Left ventricle myocardium inferior (tissue), 1 donor: ENCODE results near the gene CPNE8. TPM values are rescaled to one million over a fixed set of nuclear protein-coding genes. Genes with fewer than 3 reads are reported as not detected.

Source experiments
- DNase-seq: peaks from one replicate; pipeline ENCODE4 v3.0.0-alpha.2; 2020
- H3K27ac ChIP-seq: fragments of 200-600 bp; replicated peaks from 2 replicates; pipeline ENCODE4 v1.8.0; 2021
- H3K27me3 ChIP-seq: fragments of 200-600 bp; 2 replicates; pipeline ENCODE4 v1.8.0; 2021; ENCODE audit warnings: low read depth
- H3K36me3 ChIP-seq: fragments of 200-600 bp; 2 replicates; pipeline ENCODE4 v1.8.0; 2021
- H3K4me1 ChIP-seq: fragments of 200-600 bp; 2 replicates; pipeline ENCODE4 v1.8.0; 2021
- H3K4me3 ChIP-seq: fragments of 200-600 bp; 2 replicates; pipeline ENCODE4 v1.8.0; 2021; ENCODE audit warnings: mild to moderate bottlenecking, moderate library complexity
- H3K9me3 ChIP-seq: fragments of 200-600 bp; replicated peaks from 2 replicates; pipeline ENCODE4 v1.8.0; 2021
- CTCF ChIP-seq: fragments of 200-600 bp; IDR thresholded peaks from 2 replicates; pipeline ENCODE4 v1.8.0; 2021; ENCODE audit warnings: antibody characterized with exemption, mild to moderate bottlenecking, borderline replicate concordance
- intact Hi-C: fragments of 100-400 bp; cut with micrococcal nuclease; formaldehyde crosslinking; loops from one replicate; pipeline ENCODE4 v1.11.0; 2022
- total RNA-seq: library from RNA; stranded (reverse); fragmentation: NEBNext Ultra II Directional; extraction: Animal tissue kit (Norgen Biotek cat#: 25700); gene quantifications from one replicate; pipeline ENCODE4 v1.2.1, GENCODE V29; 2021
- donor health status: DM: no; HTN: yes; CAD: no; lungs with severe emphysema.

Gene CPNE8
- total RNA-seq, 1 donor from 2014 or later, result 7.2 TPM

GRCh38 chr12:38732761-38733160 is 172.6 kb downstream of the CPNE8 start:
- H3K9me3 ChIP-seq, result no peaks in the 10 kb centered on the region
- intact Hi-C loops, result no loop called here
- no peak overlapping the region for H3K4me3 ChIP-seq
- no peak for DNase-seq
- no peak for TF ChIP-seq CTCF
- no peaks in the 10 kb centered on the region for H3K27me3 ChIP-seq
- H3K36me3 ChIP-seq, result no peaks in the 10 kb centered on the region
- no peak overlapping the region for H3K27ac ChIP-seq
- no peaks in the 10 kb centered on the region for H3K4me1 ChIP-seq

- Histone ChIP-seq H3K36me3 (peaks cover 3% of the 10 kb centered on the region), H3K4me3 (no peak overlapping the region), H3K9me3 (no peaks in the 10 kb centered on the region), H3K27ac (no peak overlapping the region), H3K27me3 (no peaks in the 10 kb centered on the region), H3K4me1 (no peaks in the 10 kb centered on the region)
- intact Hi-C loops, result no loop called here
- no peak for DNase-seq
- TF ChIP-seq CTCF, result no peak
These were observed 176.5 kb downstream of the CPNE8 start for GRCh38 chr12:38728894-38729293.

- H3K36me3 ChIP-seq, result peaks cover 30% of the 10 kb centered on the region
- no peak overlapping the region for H3K4me3 ChIP-seq
- intact Hi-C loops, result no loop called here
- H3K27me3 ChIP-seq, result no peaks in the 10 kb centered on the region
- no peak overlapping the region for H3K27ac ChIP-seq
- peaks cover 10% of the 10 kb centered on the region for H3K9me3 ChIP-seq
- DNase-seq, result no peak
- H3K4me1 ChIP-seq, result no peaks in the 10 kb centered on the region
- no peak for TF ChIP-seq CTCF
These were observed 183.7 kb downstream of the CPNE8 start for GRCh38 chr12:38721611-38722252.

GRCh38 chr12:38720661-38721060 is 184.7 kb downstream of the CPNE8 start:
- Histone ChIP-seq H3K9me3 (peaks cover 18% of the 10 kb centered on the region), H3K27me3 (no peaks in the 10 kb centered on the region), H3K4me3 (no peak overlapping the region), H3K27ac (no peak overlapping the region), H3K36me3 (peaks cover 29% of the 10 kb centered on the region), H3K4me1 (no peaks in the 10 kb centered on the region)
- no peak for TF ChIP-seq CTCF
- DNase-seq, result no peak
- intact Hi-C loops, result no loop called here

- TF ChIP-seq CTCF, result no peak
- intact Hi-C loops, result no loop called here
- H3K27me3 ChIP-seq, result no peaks in the 10 kb centered on the region
These were observed 192.1 kb downstream of the CPNE8 start for GRCh38 chr12:38713294-38713693.

More at GRCh38 chr12:38713294-38713693, 192.1 kb downstream of the CPNE8 start:
- H3K4me1 ChIP-seq, result no peaks in the 10 kb centered on the region
- H3K9me3 ChIP-seq, result peaks cover 18% of the 10 kb centered on the region
- H3K27ac ChIP-seq, result no peak overlapping the region
- H3K36me3 ChIP-seq, result no peaks in the 10 kb centered on the region
- H3K4me3 ChIP-seq, result no peak overlapping the region
- no peak for DNase-seq
